H1 (cell line): ENCODE data around the gene FBXO46. TPM values are rescaled to one million over a fixed set of nuclear protein-coding genes. Genes with fewer than 3 reads are reported as not detected.
A peak's percentile ranks its signal among the peaks of the same experiment; 100 is the strongest.

Experiments used
- ASH2L ChIP-seq: fragments of 200-600, 300-600 bp; sonication (generic); IDR thresholded peaks from one replicate; pipeline ENCODE4 v1.7.1; 2017; ENCODE audit warnings: low read length
- BACH1 ChIP-seq: IDR thresholded peaks from 2 replicates; pipeline ENCODE4 v1.6.1; 2012; ENCODE audit warnings: low read length, improper control_type of control experiment
- CBX8 ChIP-seq: fragments of 300-800, 300-1000 bp; sonication (generic); IDR thresholded peaks from 2 replicates; pipeline ENCODE4 v1.7.1; 2016; ENCODE audit warnings: low read depth, low read length, borderline replicate concordance
- CREB1 ChIP-seq: IDR thresholded peaks from 2 replicates; pipeline ENCODE4 v1.6.1; 2012; ENCODE audit warnings: inconsistent platforms
- EZH2 ChIP-seq: fragments of 200-600 bp; sonication (generic); IDR thresholded peaks from 2 replicates; pipeline ENCODE4 v1.7.1; 2012; ENCODE audit warnings: low read depth, mild to moderate bottlenecking, moderate library complexity, low read length, inconsistent platforms; ENCODE audit not compliant: severe bottlenecking
- HDAC6 ChIP-seq: IDR thresholded peaks from one replicate; pipeline ENCODE4 v1.7.1; 2012; ENCODE audit warnings: low read depth, mild to moderate bottlenecking, inconsistent platforms, low read length, moderate library complexity
- KDM1A ChIP-seq: fragments of 200-600, 300-600 bp; sonication (generic); IDR thresholded peaks from 2 replicates; pipeline ENCODE4 v1.7.1; 2016; ENCODE audit warnings: mild to moderate bottlenecking, low read length, borderline replicate concordance
- KDM4A ChIP-seq: IDR thresholded peaks from one replicate; pipeline ENCODE4 v1.7.1; 2012; ENCODE audit warnings: low read depth, mild to moderate bottlenecking, moderate library complexity, low read length, inconsistent platforms; ENCODE audit not compliant: severe bottlenecking
- NRF1 ChIP-seq: IDR thresholded peaks from 2 replicates; pipeline ENCODE4 v1.6.1; 2011; ENCODE audit warnings: mild to moderate bottlenecking, low read depth, low read length, improper control_type of control experiment
- POLR2A ChIP-seq, 2 experiments: IDR thresholded peaks; 1 replicate in 1 of 2; 2 replicates in 1 of 2; pipeline ENCODE4 v1.6.1; 2011; ENCODE audit warnings: low read depth in 2 of 2, low read length in 2 of 2, mild to moderate bottlenecking in 2 of 2; ENCODE audit errors: control extremely low read depth in 1 of 2
- POLR2AphosphoS5 ChIP-seq: IDR thresholded peaks from 2 replicates; pipeline ENCODE4 v1.6.1; 2011; ENCODE audit warnings: low read depth, low read length
- POU5F1 ChIP-seq: IDR thresholded peaks from 2 replicates; pipeline ENCODE4 v1.6.1; 2011; ENCODE audit warnings: low read depth, mild to moderate bottlenecking, low read length, moderate library complexity
- RAD21 ChIP-seq, 2 experiments: IDR thresholded peaks in 1 of 2; conservative IDR thresholded peaks in 1 of 2; 2 replicates each; pipeline ENCODE4 v1.6.1; 2011; ENCODE audit warnings: low read depth in 2 of 2, low read length in 2 of 2, improper control_type of control experiment in 1 of 2, inconsistent platforms in 1 of 2, mild to moderate bottlenecking in 1 of 2, moderate library complexity in 1 of 2
- RNF2 ChIP-seq: fragments of 200-900, 300-1000 bp; sonication (generic); IDR thresholded peaks from 2 replicates; pipeline ENCODE4 v1.7.1; 2016; ENCODE audit warnings: borderline replicate concordance, low read depth, mild to moderate bottlenecking, antibody characterized with exemption, low read length; ENCODE audit not compliant: poor library complexity, severe bottlenecking; ENCODE audit errors: missing control alignments
- RXRA ChIP-seq: IDR thresholded peaks from 2 replicates; pipeline ENCODE4 v1.6.1; 2011; ENCODE audit warnings: low read depth, mild to moderate bottlenecking, low read length, moderate library complexity; ENCODE audit not compliant: insufficient read depth
- SIN3A ChIP-seq, 2 experiments: IDR thresholded peaks in 1 of 2; conservative IDR thresholded peaks in 1 of 2; 2 replicates each; pipeline ENCODE4 v1.6.1; 2011 to 2012; ENCODE audit warnings: low read length in 2 of 2, improper control_type of control experiment in 1 of 2, low read depth in 1 of 2, mild to moderate bottlenecking in 1 of 2
- SIRT6 ChIP-seq: IDR thresholded peaks from one replicate; pipeline ENCODE4 v1.7.1; 2012; ENCODE audit warnings: low read length, inconsistent platforms
- SIX5 ChIP-seq: IDR thresholded peaks from 2 replicates; pipeline ENCODE4 v1.6.1; 2011; ENCODE audit warnings: mild to moderate bottlenecking, low read depth, low read length
- SP2 ChIP-seq: IDR thresholded peaks from 2 replicates; pipeline ENCODE4 v1.6.1; 2012; ENCODE audit warnings: mild to moderate bottlenecking, low read length, inconsistent platforms
- SP4 ChIP-seq: IDR thresholded peaks from 2 replicates; pipeline ENCODE4 v1.6.1; 2012; ENCODE audit warnings: low read length, inconsistent platforms
- SRF ChIP-seq: IDR thresholded peaks from 2 replicates; pipeline ENCODE4 v1.6.1; 2011; ENCODE audit warnings: mild to moderate bottlenecking, low read depth, low read length, moderate library complexity
- TBP ChIP-seq: IDR thresholded peaks from 2 replicates; pipeline ENCODE4 v1.6.1; 2011; ENCODE audit warnings: low read depth, low read length, improper control_type of control experiment
- polyA plus RNA-seq, 7 experiments: library from polyadenylated mRNA; depleted of rRNA in 3 of 7; stranded (reverse) in 5 of 7; unstranded in 2 of 7; fragments of >200 nt in 5 of 7; fragments of 200-250 nt in 2 of 7; gene quantifications; 1 replicate in 5 of 7; 2 replicates in 1 of 7; 4 replicates in 1 of 7; pipeline versions ENCODE4 v1.2.1 to v1.2.3, GENCODE V29; 2011 to 2013; ENCODE audit warnings: missing spikeins in 2 of 7, mixed read lengths in 2 of 7
- total RNA-seq: library from RNA; stranded (reverse); fragmentation: NEBNext Ultra II Directional; extraction: Animal tissue kit (Norgen Biotek cat#: 25700); gene quantifications from 2 replicates; pipeline ENCODE4 v1.2.1, GENCODE V29; 2021
- TF ChIP-seq, protein P1 (sequence below): IDR thresholded peaks from 2 replicates; pipeline ENCODE4 v1.6.1; 2011; ENCODE audit warnings: low read length, improper control_type of control experiment

The FBXO46 gene
- total and polyA plus RNA-seq, 2 of the 8 experiments (the other 6 are each of a cell fraction or from before 2014, with no cell fraction given): 11.2 to 38.9 TPM

DNA sequence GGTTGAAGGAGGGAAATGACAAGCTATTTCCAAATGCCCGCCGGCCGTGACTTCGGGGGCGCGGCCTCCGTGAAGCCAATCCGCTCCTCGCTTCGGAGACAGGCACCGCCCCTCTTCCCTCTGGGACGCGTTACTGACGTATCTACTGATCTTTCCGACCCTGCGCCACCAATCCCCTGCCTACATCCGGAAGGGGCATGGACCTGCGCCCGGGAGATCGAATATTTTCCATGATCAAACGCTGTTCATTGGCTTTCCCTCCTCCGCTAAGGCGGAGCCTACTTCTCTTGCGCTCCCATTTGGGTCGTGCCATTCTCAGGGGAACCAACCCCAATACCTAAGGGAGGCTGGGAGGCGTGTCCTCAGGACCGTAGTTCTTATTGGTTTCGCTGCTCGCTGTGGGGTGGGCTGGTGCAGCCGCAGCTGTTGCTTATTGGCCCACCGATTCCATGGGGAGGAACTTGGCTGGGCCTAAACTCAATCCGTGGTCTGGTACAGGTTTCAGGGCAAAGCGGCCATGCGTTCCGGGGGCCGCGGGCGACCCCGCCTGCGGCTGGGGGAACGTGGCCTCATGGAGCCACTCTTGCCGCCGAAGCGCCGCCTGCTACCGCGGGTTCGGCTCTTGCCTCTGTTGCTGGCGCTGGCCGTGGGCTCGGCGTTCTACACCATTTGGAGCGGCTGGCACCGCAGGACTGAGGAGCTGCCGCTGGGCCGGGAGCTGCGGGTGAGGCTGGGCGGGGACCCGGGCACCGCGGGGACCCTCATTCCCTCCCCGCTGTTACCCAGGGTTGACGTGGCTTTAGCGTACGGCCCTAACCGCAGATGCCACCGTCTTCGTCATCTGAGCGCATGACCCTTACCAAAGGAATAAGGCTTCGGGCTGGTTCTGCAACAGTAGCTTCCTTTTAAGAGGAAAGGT, 38.2 kb downstream of the FBXO46 start, which contains the start of gene QPCTL (continued):
- no peak for TF ChIP-seq RXRA
- no peak for TF ChIP-seq SIRT6
- TF ChIP-seq SP4: no peak; the same call in 1 of the 2 replicates
- TF ChIP-seq CBX8: no peak
- TF ChIP-seq NRF1: no peak
- peak; percentile 93 for TF ChIP-seq CREB1
- TF ChIP-seq POU5F1: no peak
- peak; percentile 68 for TF ChIP-seq KDM4A
- peak; percentile 0 to 14; a peak in 1 of 4 replicates for TF ChIP-seq SIN3A (conservative IDR thresholded peaks at IDR 0.05 in 1 of 2, IDR thresholded peaks at IDR 0.05 in 1 of 2; ENCODE audit: low read depth in 1 of 2, low read length in 2 of 2)
- TF ChIP-seq KDM1A: no peak
- TF ChIP-seq SRF: no peak
- no peak for TF ChIP-seq HDAC6
- peak; percentile 80 for TF ChIP-seq TBP
- TF ChIP-seq RAD21 (IDR thresholded peaks at IDR 0.05 in 1 of 2, conservative IDR thresholded peaks at IDR 0.05 in 1 of 2; ENCODE audit: low read depth in 2 of 2, low read length in 2 of 2): no peak
- TF ChIP-seq SIX5: no peak
- no peak for TF ChIP-seq SP2
- no peak for TF ChIP-seq RNF2
- TF ChIP-seq POLR2A (IDR thresholded peaks at IDR 0.05; ENCODE audit: control extremely low read depth in 1 of 2, low read depth in 2 of 2, low read length in 2 of 2): peak; percentile 71 to 80; a peak in 2 of 3 replicates
- TF ChIP-seq, protein P1, sequence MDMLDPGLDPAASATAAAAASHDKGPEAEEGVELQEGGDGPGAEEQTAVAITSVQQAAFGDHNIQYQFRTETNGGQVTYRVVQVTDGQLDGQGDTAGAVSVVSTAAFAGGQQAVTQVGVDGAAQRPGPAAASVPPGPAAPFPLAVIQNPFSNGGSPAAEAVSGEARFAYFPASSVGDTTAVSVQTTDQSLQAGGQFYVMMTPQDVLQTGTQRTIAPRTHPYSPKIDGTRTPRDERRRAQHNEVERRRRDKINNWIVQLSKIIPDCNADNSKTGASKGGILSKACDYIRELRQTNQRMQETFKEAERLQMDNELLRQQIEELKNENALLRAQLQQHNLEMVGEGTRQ: no peak
- TF ChIP-seq ASH2L: no peak
- no peak for TF ChIP-seq EZH2
- 0 out of 2 replicates have a peak, but pooled peaks have one; percentile 42 for TF ChIP-seq POLR2AphosphoS5
- no peak for TF ChIP-seq BACH1
